HG03135 (cell line): ENCODE measurements around the gene RAPSN.

ENCODE experiments used
- ATAC-seq: cut with Tn5 transposase; IDR thresholded peaks from one replicate; pipeline ENCODE4 v1.9.1; 2021; ENCODE audit warnings: mild to moderate bottlenecking, moderate library complexity; ENCODE audit not compliant: unreplicated experiment

Gene RAPSN

DNA sequence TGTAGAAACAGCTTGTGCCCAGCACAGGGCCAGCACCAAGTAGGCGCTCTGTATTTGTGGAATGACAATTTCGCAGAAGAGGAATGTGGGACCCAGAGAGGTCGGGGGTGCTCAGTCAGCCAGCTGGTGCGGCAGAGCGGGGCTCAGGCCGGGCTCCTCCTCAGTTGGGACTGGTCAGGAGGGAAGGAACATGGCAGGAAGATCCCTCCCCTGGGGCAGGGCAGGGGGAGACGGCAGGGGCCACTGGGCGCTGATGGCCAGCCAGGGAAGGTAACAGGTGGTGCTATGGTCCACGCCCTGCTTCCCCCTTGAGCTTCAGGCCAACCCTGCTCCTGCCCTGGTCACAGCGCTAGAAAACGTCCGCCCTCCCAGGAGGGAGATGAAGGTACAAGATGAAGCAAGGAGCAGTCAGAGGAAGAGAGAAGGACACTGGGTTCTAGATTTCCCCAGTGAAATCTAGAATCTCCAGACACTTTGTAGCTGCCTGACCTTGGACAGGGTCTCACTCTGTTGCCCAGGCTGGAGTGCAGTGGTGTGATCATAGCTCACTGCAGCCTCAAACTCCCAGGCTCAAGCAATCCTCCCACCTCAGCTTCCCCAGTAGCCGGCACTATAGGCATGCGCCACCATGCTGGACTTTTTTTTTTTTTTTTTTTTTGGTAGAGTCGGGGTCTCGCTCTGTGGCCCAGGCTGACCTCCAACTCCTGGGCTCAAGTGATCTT, 57.1 kb downstream of the RAPSN start:
- no peak for ATAC-seq

- no peak for ATAC-seq
These were observed 57.8 kb downstream of the RAPSN start for GRCh38 chr11:47391077-47391583.

- ATAC-seq: no peak
These were observed 58.5 kb downstream of the RAPSN start for GRCh38 chr11:47390422-47390760.

DNA sequence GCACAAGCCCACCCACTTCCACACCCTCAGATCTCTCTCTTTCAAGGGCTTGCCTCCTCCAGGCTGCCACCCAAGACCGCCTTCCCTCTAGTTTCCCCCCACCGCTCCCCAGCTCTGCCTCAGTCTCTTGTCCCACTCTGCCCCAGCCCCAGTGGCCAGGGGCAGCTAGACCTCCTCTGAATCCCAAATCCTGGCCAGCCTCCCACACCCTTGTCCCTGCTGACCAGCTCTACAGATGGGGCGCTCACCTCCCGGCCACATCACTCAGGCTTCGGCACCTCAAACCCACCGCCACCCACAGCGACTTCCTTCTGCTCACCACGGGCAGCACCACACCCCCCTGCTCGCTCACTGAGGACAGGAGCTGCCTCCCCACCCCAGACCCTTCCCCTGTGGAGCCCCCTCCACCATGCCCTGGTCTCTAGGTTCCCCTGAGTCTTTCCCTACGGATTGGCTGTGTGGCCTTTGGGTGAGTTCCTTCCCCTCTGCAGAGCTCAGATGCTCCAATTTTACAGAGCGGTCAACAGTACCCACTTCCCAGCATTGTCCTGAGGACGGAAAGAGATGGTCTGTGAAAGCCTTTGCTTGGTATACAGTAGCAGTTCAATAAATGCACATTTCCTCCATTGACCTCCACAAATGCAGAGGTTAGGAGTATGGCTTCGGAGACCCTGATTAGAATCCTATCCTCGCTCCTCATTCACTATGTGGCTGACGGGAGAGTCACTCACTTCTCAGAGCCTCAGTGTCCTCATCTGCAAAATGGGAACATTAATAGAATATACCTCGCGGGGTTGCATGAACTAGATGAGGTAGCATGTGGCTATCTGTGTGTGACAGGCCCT, 59.1 kb downstream of the RAPSN start:
- no peak for ATAC-seq

DNA sequence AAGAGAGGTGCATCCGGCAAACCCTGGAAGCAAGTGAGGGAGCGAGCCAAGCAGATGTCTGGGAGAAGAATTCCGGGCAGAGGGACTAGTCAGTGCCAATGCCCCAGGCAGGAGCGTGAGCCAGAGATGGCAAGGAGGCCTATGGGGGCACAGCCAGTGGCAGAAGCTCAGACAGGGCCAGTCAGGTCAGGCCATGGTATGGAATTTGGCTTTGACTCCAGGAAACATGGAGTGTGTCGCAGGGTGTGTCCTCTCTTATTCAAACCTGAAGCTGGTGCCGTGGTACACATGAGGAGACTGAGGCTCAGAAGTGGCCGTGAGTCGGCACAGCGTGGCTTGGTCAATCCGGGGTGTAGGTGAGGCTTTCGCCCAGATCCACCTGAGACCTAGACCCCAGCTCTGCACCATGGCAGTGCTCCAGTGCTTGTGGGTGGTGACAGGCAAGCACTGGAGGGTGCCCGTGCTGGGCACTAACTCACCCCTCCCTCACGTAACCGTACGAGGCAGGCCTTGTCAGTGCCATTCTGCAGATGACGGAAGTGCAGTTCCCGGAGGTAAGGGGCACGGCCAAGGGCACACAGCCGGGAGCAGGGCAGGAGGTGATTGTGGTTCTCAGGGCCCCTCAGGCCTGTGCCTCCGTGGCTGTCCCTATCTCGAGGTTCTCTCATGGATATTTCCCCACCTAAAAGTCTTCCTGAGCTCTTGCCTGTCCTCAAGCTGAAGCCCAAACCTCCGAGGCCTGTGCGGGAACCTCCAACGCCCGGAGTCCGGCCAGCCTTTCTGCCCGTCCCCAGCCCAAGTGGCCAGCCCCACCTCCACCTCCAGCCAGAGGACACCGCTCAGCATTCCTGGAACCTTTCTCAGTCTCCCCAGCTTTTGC, 60.0 kb downstream of the RAPSN start:
- ATAC-seq: no peak

- no peak for ATAC-seq
These were observed 60.8 kb downstream of the RAPSN start for GRCh38 chr11:47387944-47388696.
